Neural cell (in vitro differentiated cells): Measurements from ENCODE around the gene USP4. TPM values are rescaled to one million over a fixed set of nuclear protein-coding genes. Genes with fewer than 3 reads are reported as not detected.

ENCODE experiments used
- H2AFZ ChIP-seq: fragments of 200-600, 300-800 bp; sonication (generic), shearing (Covaris generic); 2 replicates; pipeline ENCODE4 v1.6.0; 2014; ENCODE audit warnings: low read depth, mild to moderate bottlenecking, antibody characterized with exemption, low read length, moderate library complexity
- H3F3A ChIP-seq: fragments of 200-600 bp; shearing (Covaris generic); 2 replicates; pipeline ENCODE4 v1.6.1; 2016; ENCODE audit warnings: mild to moderate bottlenecking, moderate library complexity, mixed read lengths, antibody characterized with exemption, low read length; ENCODE audit not compliant: insufficient read depth, poor library complexity, severe bottlenecking
- H3K27ac ChIP-seq: fragments of 200-600, 300-800 bp; sonication (generic), shearing (Covaris generic); 2 replicates; pipeline ENCODE4 v1.5.1; 2014; ENCODE audit warnings: mild to moderate bottlenecking, low read length, moderate library complexity
- H3K27me3 ChIP-seq: fragments of 300-800, 200-600 bp; sonication (generic), shearing (Covaris generic); 2 replicates; pipeline ENCODE4 v1.6.0; 2014; ENCODE audit warnings: mild to moderate bottlenecking, low read depth, low read length, moderate library complexity; ENCODE audit not compliant: insufficient read depth
- H3K36me3 ChIP-seq: fragments of 300-800, 200-600 bp; sonication (generic), shearing (Covaris generic); 2 replicates; pipeline ENCODE4 v1.5.1; 2014; ENCODE audit warnings: mild to moderate bottlenecking, antibody characterized with exemption, low read length, moderate library complexity; ENCODE audit not compliant: insufficient read depth
- H3K4me2 ChIP-seq: fragments of 300-800, 200-600 bp; sonication (generic), shearing (Covaris generic); 2 replicates; pipeline ENCODE4 v1.6.0; 2014; ENCODE audit warnings: mild to moderate bottlenecking, low read length
- H3K4me3 ChIP-seq: fragments of 300-800, 200-600 bp; sonication (generic), shearing (Covaris generic); 2 replicates; pipeline ENCODE4 v1.5.1; 2014; ENCODE audit warnings: mild to moderate bottlenecking, low read length, moderate library complexity
- H3K79me2 ChIP-seq: fragments of 200-600 bp; shearing (Covaris generic); replicated peaks from 2 replicates; pipeline ENCODE4 v1.6.0; 2014; ENCODE audit warnings: mild to moderate bottlenecking, low read length, moderate library complexity; ENCODE audit not compliant: insufficient read depth
- H3K9ac ChIP-seq: fragments of 300-800, 200-600 bp; sonication (generic), shearing (Covaris generic); 2 replicates; pipeline ENCODE4 v1.6.1; 2016; ENCODE audit warnings: mild to moderate bottlenecking, low read length, mixed read lengths
- H3K9me2 ChIP-seq: fragments of 200-600 bp; shearing (Covaris generic); 2 replicates; pipeline ENCODE4 v1.6.1; 2016; ENCODE audit warnings: mild to moderate bottlenecking, low read length, mixed read lengths; ENCODE audit not compliant: insufficient read depth
- H3K9me3 ChIP-seq: fragments of 200-600, 300-800 bp; sonication (generic), shearing (Covaris generic); 2 replicates; pipeline ENCODE4 v1.6.1; 2016; ENCODE audit warnings: mild to moderate bottlenecking, mixed run types, low read length, moderate library complexity, mixed read lengths
- H4K20me1 ChIP-seq: fragments of 200-600 bp; shearing (Covaris generic); 2 replicates; pipeline ENCODE4 v1.6.1; 2016; ENCODE audit warnings: mild to moderate bottlenecking, mixed run types; ENCODE audit not compliant: insufficient read depth
- EP300 ChIP-seq: fragments of 450-650 bp; conservative IDR thresholded peaks from 2 replicates; pipeline ENCODE4 v1.6.1; 2014; ENCODE audit warnings: antibody characterized with exemption, mild to moderate bottlenecking, moderate library complexity; ENCODE audit not compliant: poor library complexity, severe bottlenecking
- EZH2 ChIP-seq: fragments of 200-600, 300-800 bp; shearing (Covaris generic), sonication (generic); IDR thresholded peaks from 2 replicates; pipeline ENCODE4 v1.6.1; 2014; ENCODE audit warnings: antibody characterized with exemption, low read length, borderline replicate concordance, mild to moderate bottlenecking; ENCODE audit not compliant: insufficient read depth, poor library complexity, severe bottlenecking
- MXI1 ChIP-seq: fragments of 450-650 bp; conservative IDR thresholded peaks from 2 replicates; pipeline ENCODE4 v1.6.1; 2014; ENCODE audit warnings: antibody characterized with exemption, mild to moderate bottlenecking; ENCODE audit not compliant: poor library complexity, severe bottlenecking
- POLR2AphosphoS5 ChIP-seq: IDR thresholded peaks from 2 replicates; pipeline ENCODE4 v1.6.1; 2012
- RAD21 ChIP-seq: fragments of 450-650 bp; conservative IDR thresholded peaks from 2 replicates; pipeline ENCODE4 v1.6.1; 2014; ENCODE audit warnings: antibody characterized with exemption, mild to moderate bottlenecking, moderate library complexity
- SMC3 ChIP-seq: fragments of 450-650 bp; conservative IDR thresholded peaks from 2 replicates; pipeline ENCODE4 v1.6.1; 2014; ENCODE audit warnings: antibody characterized with exemption, mild to moderate bottlenecking, moderate library complexity; ENCODE audit not compliant: poor library complexity
- TAF1 ChIP-seq: IDR thresholded peaks from 2 replicates; pipeline ENCODE4 v1.6.1; 2012; ENCODE audit warnings: low read depth
- polyA plus RNA-seq: library from polyadenylated mRNA; depleted of rRNA; stranded (reverse); fragments of >200 nt; gene quantifications from 2 replicates; pipeline ENCODE4 v1.2.3, GENCODE V29; 2014
- TF ChIP-seq, protein P1 (sequence below): fragments of 450-650 bp; IDR thresholded peaks from 2 replicates; pipeline ENCODE4 v1.5.1; 2014; ENCODE audit warnings: antibody characterized with exemption, mild to moderate bottlenecking, moderate library complexity; ENCODE audit not compliant: poor library complexity, severe bottlenecking
- TF ChIP-seq, protein P2 (sequence below): IDR thresholded peaks from 2 replicates; pipeline ENCODE4 v1.6.1; 2012; ENCODE audit warnings: borderline replicate concordance

Gene USP4
- polyA plus RNA-seq, 1 donor from 2014 or later = 35.5 TPM

DNA sequence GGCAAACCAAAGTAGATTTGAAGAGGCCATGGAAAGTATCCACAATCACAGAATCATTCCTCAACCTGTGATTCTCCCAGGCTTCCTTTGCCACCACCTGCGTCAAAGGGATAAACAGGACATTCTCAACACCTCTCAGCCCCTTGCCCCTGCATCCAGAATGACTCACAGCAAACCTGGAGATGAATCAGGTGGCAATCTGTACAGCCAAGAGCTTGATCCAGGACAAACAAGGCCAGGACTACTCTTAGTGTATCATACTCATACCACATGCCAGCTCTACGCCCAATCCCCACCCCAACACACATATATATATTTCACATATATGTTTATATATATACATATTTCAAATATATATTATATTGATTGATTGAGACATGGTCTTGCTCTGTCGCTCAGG lies 39.3 kb downstream of the USP4 start:
- TF ChIP-seq, protein P1, sequence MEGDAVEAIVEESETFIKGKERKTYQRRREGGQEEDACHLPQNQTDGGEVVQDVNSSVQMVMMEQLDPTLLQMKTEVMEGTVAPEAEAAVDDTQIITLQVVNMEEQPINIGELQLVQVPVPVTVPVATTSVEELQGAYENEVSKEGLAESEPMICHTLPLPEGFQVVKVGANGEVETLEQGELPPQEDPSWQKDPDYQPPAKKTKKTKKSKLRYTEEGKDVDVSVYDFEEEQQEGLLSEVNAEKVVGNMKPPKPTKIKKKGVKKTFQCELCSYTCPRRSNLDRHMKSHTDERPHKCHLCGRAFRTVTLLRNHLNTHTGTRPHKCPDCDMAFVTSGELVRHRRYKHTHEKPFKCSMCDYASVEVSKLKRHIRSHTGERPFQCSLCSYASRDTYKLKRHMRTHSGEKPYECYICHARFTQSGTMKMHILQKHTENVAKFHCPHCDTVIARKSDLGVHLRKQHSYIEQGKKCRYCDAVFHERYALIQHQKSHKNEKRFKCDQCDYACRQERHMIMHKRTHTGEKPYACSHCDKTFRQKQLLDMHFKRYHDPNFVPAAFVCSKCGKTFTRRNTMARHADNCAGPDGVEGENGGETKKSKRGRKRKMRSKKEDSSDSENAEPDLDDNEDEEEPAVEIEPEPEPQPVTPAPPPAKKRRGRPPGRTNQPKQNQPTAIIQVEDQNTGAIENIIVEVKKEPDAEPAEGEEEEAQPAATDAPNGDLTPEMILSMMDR = no peak
- TF ChIP-seq RAD21 = no peak
- TF ChIP-seq TAF1 = no peak
- no peak for TF ChIP-seq MXI1
- TF ChIP-seq EP300 = no peak
- no peak for TF ChIP-seq SMC3
- no peak for TF ChIP-seq POLR2AphosphoS5
- TF ChIP-seq, protein P2, sequence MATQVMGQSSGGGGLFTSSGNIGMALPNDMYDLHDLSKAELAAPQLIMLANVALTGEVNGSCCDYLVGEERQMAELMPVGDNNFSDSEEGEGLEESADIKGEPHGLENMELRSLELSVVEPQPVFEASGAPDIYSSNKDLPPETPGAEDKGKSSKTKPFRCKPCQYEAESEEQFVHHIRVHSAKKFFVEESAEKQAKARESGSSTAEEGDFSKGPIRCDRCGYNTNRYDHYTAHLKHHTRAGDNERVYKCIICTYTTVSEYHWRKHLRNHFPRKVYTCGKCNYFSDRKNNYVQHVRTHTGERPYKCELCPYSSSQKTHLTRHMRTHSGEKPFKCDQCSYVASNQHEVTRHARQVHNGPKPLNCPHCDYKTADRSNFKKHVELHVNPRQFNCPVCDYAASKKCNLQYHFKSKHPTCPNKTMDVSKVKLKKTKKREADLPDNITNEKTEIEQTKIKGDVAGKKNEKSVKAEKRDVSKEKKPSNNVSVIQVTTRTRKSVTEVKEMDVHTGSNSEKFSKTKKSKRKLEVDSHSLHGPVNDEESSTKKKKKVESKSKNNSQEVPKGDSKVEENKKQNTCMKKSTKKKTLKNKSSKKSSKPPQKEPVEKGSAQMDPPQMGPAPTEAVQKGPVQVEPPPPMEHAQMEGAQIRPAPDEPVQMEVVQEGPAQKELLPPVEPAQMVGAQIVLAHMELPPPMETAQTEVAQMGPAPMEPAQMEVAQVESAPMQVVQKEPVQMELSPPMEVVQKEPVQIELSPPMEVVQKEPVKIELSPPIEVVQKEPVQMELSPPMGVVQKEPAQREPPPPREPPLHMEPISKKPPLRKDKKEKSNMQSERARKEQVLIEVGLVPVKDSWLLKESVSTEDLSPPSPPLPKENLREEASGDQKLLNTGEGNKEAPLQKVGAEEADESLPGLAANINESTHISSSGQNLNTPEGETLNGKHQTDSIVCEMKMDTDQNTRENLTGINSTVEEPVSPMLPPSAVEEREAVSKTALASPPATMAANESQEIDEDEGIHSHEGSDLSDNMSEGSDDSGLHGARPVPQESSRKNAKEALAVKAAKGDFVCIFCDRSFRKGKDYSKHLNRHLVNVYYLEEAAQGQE = no peak
- TF ChIP-seq EZH2 = no peak
- H3K36me3 ChIP-seq = no peaks in the 10 kb centered on the region
- no peaks in the 10 kb centered on the region for H3K79me2 ChIP-seq

DNA sequence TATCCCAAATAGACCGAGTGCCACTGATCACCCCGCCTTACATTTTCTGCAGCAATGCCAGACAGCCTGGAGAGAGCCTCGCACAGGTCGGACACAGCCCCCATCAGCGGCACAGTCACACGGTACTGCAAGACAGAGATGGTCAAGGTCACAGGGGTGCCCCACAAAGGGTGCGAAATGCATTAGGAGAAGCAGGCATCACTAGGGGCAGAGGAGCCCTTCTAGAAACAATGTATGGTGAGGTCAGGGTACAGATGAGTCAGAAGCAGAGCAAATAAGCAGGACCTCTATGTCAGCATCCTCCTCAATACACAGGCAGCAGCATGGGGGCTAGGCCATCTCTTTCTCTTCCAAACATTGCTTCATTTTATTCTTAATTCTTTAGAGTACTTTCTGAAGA lies 41.3 kb downstream of the USP4 start:
- Histone ChIP-seq H3K36me3 (no peaks in the 10 kb centered on the region), H3K27me3 (no peaks in the 10 kb centered on the region), H3K4me3 (no peak overlapping the region), H3F3A (no peaks in the 10 kb centered on the region), H3K4me2 (no peak overlapping the region), H4K20me1 (no peaks in the 10 kb centered on the region), H3K27ac (no peak overlapping the region), H2AFZ (no peak overlapping the region), H3K9ac (no peak overlapping the region), H3K9me3 (no peaks in the 10 kb centered on the region), H3K79me2 (no peaks in the 10 kb centered on the region), H3K9me2 (no peaks in the 10 kb centered on the region)
- no peak for TF ChIP-seq RAD21
- TF ChIP-seq EZH2 = no peak
- TF ChIP-seq, protein P2 = no peak
- TF ChIP-seq SMC3 = no peak

More for the DNA sequence above, 39.3 kb downstream of the USP4 start:
- no peak overlapping the region for H3K27ac ChIP-seq
- H3K9me2 ChIP-seq = no peaks in the 10 kb centered on the region
- H4K20me1 ChIP-seq = no peaks in the 10 kb centered on the region
- H3K9ac ChIP-seq = no peak overlapping the region
- H3K4me3 ChIP-seq = no peak overlapping the region
- H3K4me2 ChIP-seq = no peak overlapping the region
- H3K27me3 ChIP-seq = no peaks in the 10 kb centered on the region
- H3K9me3 ChIP-seq = no peaks in the 10 kb centered on the region
- no peaks in the 10 kb centered on the region for H3F3A ChIP-seq
- H2AFZ ChIP-seq = no peak overlapping the region
